DOHH2 (cell line): ENCODE data around the gene RUVBL2.

Experiments
- H3F3A ChIP-seq: fragments of 200-600 bp; sonication (generic), shearing (Covaris generic); 2 replicates; pipeline ENCODE4 v1.6.0; 2016; ENCODE audit warnings: antibody characterized with exemption, mild to moderate bottlenecking; ENCODE audit not compliant: control insufficient read depth, insufficient read depth
- H3K27ac ChIP-seq: fragments of 200-600 bp; sonication (generic); 2 replicates; pipeline ENCODE4 v1.5.1; 2014; ENCODE audit warnings: low read depth, mild to moderate bottlenecking, low read length, moderate library complexity
- H3K27me3 ChIP-seq: fragments of 200-600 bp; sonication (generic); 2 replicates; pipeline ENCODE4 v1.6.1; 2014; ENCODE audit warnings: mild to moderate bottlenecking, low read length, mixed read lengths; ENCODE audit not compliant: control insufficient read depth
- H3K36me3 ChIP-seq: fragments of 200-600 bp; sonication (generic); 2 replicates; pipeline ENCODE4 v1.6.1; 2014; ENCODE audit warnings: mild to moderate bottlenecking, low read length, moderate library complexity, mixed read lengths; ENCODE audit not compliant: control insufficient read depth
- H3K4me1 ChIP-seq: fragments of 200-600 bp; sonication (generic); 2 replicates; pipeline ENCODE4 v1.6.1; 2014; ENCODE audit warnings: mild to moderate bottlenecking, low read length, mixed read lengths; ENCODE audit not compliant: control insufficient read depth
- H3K4me2 ChIP-seq: fragments of 200-600 bp; sonication (generic); 2 replicates; pipeline ENCODE4 v1.6.0; 2014; ENCODE audit warnings: mild to moderate bottlenecking, low read length, moderate library complexity
- H3K4me3 ChIP-seq: fragments of 200-600 bp; sonication (generic); 2 replicates; pipeline ENCODE4 v1.5.1; 2014; ENCODE audit warnings: mild to moderate bottlenecking, low read length, mixed read lengths
- H3K79me2 ChIP-seq: fragments of 200-600 bp; sonication (generic); 2 replicates; pipeline ENCODE4 v1.6.1; 2014; ENCODE audit warnings: mild to moderate bottlenecking, low read length, mixed read lengths; ENCODE audit not compliant: control insufficient read depth
- H3K9me2 ChIP-seq: fragments of 200-600 bp; sonication (generic); replicated peaks from 2 replicates; pipeline ENCODE4 v1.6.1; 2014; ENCODE audit warnings: mild to moderate bottlenecking, low read length, mixed read lengths; ENCODE audit not compliant: control insufficient read depth
- H3K9me3 ChIP-seq: fragments of 200-600 bp; sonication (generic); 2 replicates; pipeline ENCODE4 v1.6.1; 2014; ENCODE audit warnings: antibody characterized with exemption, low read length, mixed read lengths; ENCODE audit not compliant: control insufficient read depth, insufficient read depth
- H4K20me1 ChIP-seq: fragments of 200-600 bp; sonication (generic); 2 replicates; pipeline ENCODE4 v1.6.0; 2014; ENCODE audit warnings: low read depth, mild to moderate bottlenecking, antibody characterized with exemption, low read length, moderate library complexity; ENCODE audit not compliant: control insufficient read depth, insufficient read depth
- CTCF ChIP-seq: fragments of 200-600 bp; sonication (generic); IDR thresholded peaks from one replicate; pipeline ENCODE4 v1.5.1; 2014; ENCODE audit warnings: antibody characterized with exemption, mild to moderate bottlenecking, low read depth, low read length; ENCODE audit not compliant: poor library complexity, severe bottlenecking
- EZH2phosphoT487 ChIP-seq: fragments of 200-600 bp; sonication (generic); IDR thresholded peaks from 2 replicates; pipeline ENCODE4 v1.6.1; 2017; ENCODE audit warnings: borderline replicate concordance, mild to moderate bottlenecking, antibody characterized with exemption, low read length, moderate library complexity, mixed read lengths

The RUVBL2 gene

GRCh38 chr19:48954595-48955307 is 38.9 kb upstream of the RUVBL2 start, which contains the start of gene BAX:
TSS of gene BAX (plus strand) at chr19:48954875. CDS start at chr19:48954929, 54 bp downstream.
- H3K79me2 ChIP-seq, result peaks cover 24% of the 10 kb centered on the region
- H4K20me1 ChIP-seq, result no peaks in the 10 kb centered on the region
- peaks cover 23% of the 10 kb centered on the region for H3K36me3 ChIP-seq
- no peaks in the 10 kb centered on the region for H3K27me3 ChIP-seq
- H3K4me2 ChIP-seq, result peak within 1 kb of the TSS; percentile 87
- peaks cover 56% of the 10 kb centered on the region for H3K4me1 ChIP-seq
- H3K9me3 ChIP-seq, result no peaks in the 10 kb centered on the region
- peak within 1 kb of the TSS; percentile 60 for H3K27ac ChIP-seq
- TF ChIP-seq EZH2phosphoT487 (no peak), CTCF (peak; percentile 14)
- H3K9me2 ChIP-seq, result no peaks in the 10 kb centered on the region
- H3F3A ChIP-seq, result no peaks in the 10 kb centered on the region; the same call in 1 of the 2 replicates
- H3K4me3 ChIP-seq, result peak within 1 kb of the TSS; percentile 92

DNA sequence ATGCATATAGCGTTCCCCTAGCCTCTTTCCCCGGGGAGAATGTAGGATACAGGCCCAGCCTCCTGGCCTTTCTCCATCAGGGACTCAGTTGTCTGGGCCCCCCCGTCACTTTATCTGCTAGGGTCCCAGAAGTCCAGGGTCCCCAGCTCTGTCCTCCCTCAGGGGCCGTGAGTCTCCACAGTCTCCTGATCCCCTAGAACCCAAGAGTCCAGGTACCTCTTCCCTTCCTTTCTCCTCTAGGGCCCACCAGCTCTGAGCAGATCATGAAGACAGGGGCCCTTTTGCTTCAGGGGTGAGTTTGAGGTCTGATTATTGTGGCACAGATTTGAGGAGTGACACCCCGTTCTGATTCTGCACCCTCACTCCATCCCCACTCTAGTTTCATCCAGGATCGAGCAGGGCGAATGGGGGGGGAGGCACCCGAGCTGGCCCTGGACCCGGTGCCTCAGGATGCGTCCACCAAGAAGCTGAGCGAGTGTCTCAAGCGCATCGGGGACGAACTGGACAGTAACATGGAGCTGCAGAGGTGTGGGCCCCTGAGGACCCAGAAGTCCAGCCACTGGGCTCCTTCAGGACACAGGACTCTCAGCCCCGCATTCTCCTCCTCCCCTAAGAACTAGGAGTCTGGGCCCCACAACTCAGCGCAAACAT is 38.3 kb upstream of the RUVBL2 start:
- Histone ChIP-seq H4K20me1 (no peaks in the 10 kb centered on the region), H3K4me3 (peak overlapping the region; percentile 92), H3K79me2 (peaks cover 24% of the 10 kb centered on the region), H3K9me2 (no peaks in the 10 kb centered on the region), H3K9me3 (no peaks in the 10 kb centered on the region), H3K36me3 (peaks cover 23% of the 10 kb centered on the region), H3K4me1 (peaks cover 49% of the 10 kb centered on the region), H3K4me2 (peak overlapping the region; percentile 87), H3K27ac (peak overlapping the region; percentile 60), H3K27me3 (no peaks in the 10 kb centered on the region), H3F3A (no peaks in the 10 kb centered on the region; the same call in 1 of the 2 replicates)
- no peak for TF ChIP-seq EZH2phosphoT487
- no peak for TF ChIP-seq CTCF

DNA sequence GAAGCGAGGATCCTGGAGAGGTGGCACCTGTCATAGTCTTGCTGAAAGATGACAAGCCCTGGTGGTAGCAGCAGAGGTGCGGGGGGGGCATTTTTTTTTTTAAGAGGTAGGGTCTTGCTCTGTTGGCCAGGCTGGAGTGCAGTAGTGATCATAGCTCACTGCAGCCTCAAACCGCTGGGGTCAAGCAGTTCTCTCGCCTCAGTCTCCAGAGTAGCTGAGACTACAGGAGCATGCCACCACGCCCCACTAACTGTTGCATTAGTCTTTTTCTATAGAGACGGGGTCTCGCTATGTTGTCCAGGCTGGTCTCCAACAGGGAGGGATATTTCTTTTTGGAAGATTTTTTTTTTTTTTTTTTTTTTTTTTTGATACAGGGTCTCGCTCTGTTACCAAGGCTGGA is 35.7 kb upstream of the RUVBL2 start:
- H3K27me3 ChIP-seq, result no peaks in the 10 kb centered on the region
- H3K4me2 ChIP-seq, result no peak overlapping the region
- peaks cover 25% of the 10 kb centered on the region for H3K36me3 ChIP-seq
- no peak overlapping the region for H3K27ac ChIP-seq
- H3F3A ChIP-seq, result no peaks in the 10 kb centered on the region; the same call in 1 of the 2 replicates
- peaks cover 24% of the 10 kb centered on the region for H3K79me2 ChIP-seq
- TF ChIP-seq CTCF (no peak), EZH2phosphoT487 (no peak)
- H3K9me3 ChIP-seq, result no peaks in the 10 kb centered on the region
- no peaks in the 10 kb centered on the region for H4K20me1 ChIP-seq
- H3K4me3 ChIP-seq, result no peak overlapping the region
- H3K9me2 ChIP-seq, result no peaks in the 10 kb centered on the region
- peaks cover 41% of the 10 kb centered on the region for H3K4me1 ChIP-seq
